HepG2 (cell line): Measurements from ENCODE around the gene WDR18. TPM values are rescaled to one million over a fixed set of nuclear protein-coding genes. Genes with fewer than 3 reads are reported as not detected.

Source experiments
- ARID2 ChIP-seq: sonication (generic); formaldehyde crosslinking; IDR thresholded peaks from 2 replicates; pipeline ENCODE4 v1.8.1; 2022; ENCODE audit warnings: mild to moderate bottlenecking, missing genetic modification reagents, borderline replicate concordance
- FOXK2 ChIP-seq: fragments of 450-650 bp; IDR thresholded peaks from 2 replicates; pipeline ENCODE4 v1.6.1; 2016
- MAZ ChIP-seq, 2 experiments: sonication (generic) in 1 of 2; formaldehyde crosslinking in 1 of 2; IDR thresholded peaks; 2 replicates each; pipeline versions ENCODE4 v1.5.0 to v1.6.1; 2012 to 2020; ENCODE audit warnings: low read depth in 2 of 2, mild to moderate bottlenecking in 2 of 2, borderline replicate concordance in 1 of 2, improper control_type of control experiment in 1 of 2, low read length in 1 of 2, missing genetic modification reagents in 1 of 2, moderate library complexity in 1 of 2
- MED1 ChIP-seq: sonication (generic); formaldehyde crosslinking; IDR thresholded peaks from 2 replicates; pipeline ENCODE4 v1.4.0; 2020; ENCODE audit warnings: missing genetic modification reagents
- NR0B2 ChIP-seq: sonication (generic); formaldehyde crosslinking; IDR thresholded peaks from 2 replicates; pipeline ENCODE4 v1.4.0; 2020; ENCODE audit warnings: mild to moderate bottlenecking, missing genetic modification reagents
- NR3C1 ChIP-seq: sonication (generic); formaldehyde crosslinking; IDR thresholded peaks from 2 replicates; pipeline ENCODE4 v1.4.0; 2020; ENCODE audit warnings: missing genetic modification reagents
- PAWR ChIP-seq: sonication (generic); formaldehyde crosslinking; IDR thresholded peaks from 2 replicates; pipeline ENCODE4 v1.4.0; 2020; ENCODE audit warnings: missing genetic modification reagents, mild to moderate bottlenecking, borderline replicate concordance
- SCMH1 ChIP-seq: sonication (generic); formaldehyde crosslinking; IDR thresholded peaks from 2 replicates; pipeline ENCODE4 v1.9.0; 2021; ENCODE audit warnings: missing genetic modification reagents, mild to moderate bottlenecking, borderline replicate concordance
- ZBTB26 ChIP-seq: IDR thresholded peaks from 2 replicates; pipeline ENCODE4 v1.6.1; 2016; ENCODE audit warnings: missing compliant biosample characterization, missing genetic modification reagents, borderline replicate concordance
- ZBTB33 ChIP-seq: sonication (generic); formaldehyde crosslinking; IDR thresholded peaks from 2 replicates; pipeline ENCODE4 v1.4.0; 2020; ENCODE audit warnings: missing genetic modification reagents
- ZBTB37 ChIP-seq: sonication (generic); formaldehyde crosslinking; IDR thresholded peaks from 2 replicates; pipeline ENCODE4 v1.4.0; 2020; ENCODE audit warnings: mild to moderate bottlenecking, missing genetic modification reagents
- ZFP91 ChIP-seq: sonication (generic); formaldehyde crosslinking; IDR thresholded peaks from 2 replicates; pipeline ENCODE4 v1.9.0; 2022; ENCODE audit warnings: missing genetic modification reagents, mild to moderate bottlenecking, borderline replicate concordance
- ZMYM4 ChIP-seq: sonication (generic); formaldehyde crosslinking; IDR thresholded peaks from 2 replicates; pipeline ENCODE4 v1.8.1; 2023; ENCODE audit warnings: mild to moderate bottlenecking, missing genetic modification reagents
- ZNF101 ChIP-seq: sonication (generic); formaldehyde crosslinking; IDR thresholded peaks from 2 replicates; pipeline ENCODE4 v1.4.0; 2020; ENCODE audit warnings: mild to moderate bottlenecking, low read depth, missing genetic modification reagents, borderline replicate concordance
- ZNF264 ChIP-seq: sonication (generic); formaldehyde crosslinking; IDR thresholded peaks from 2 replicates; pipeline ENCODE4 v1.4.0; 2020; ENCODE audit warnings: missing genetic modification reagents
- ZNF331 ChIP-seq: sonication (generic); formaldehyde crosslinking; IDR thresholded peaks from 2 replicates; pipeline ENCODE4 v1.4.0; 2020; ENCODE audit warnings: missing genetic modification reagents
- ZNF343 ChIP-seq: sonication (generic); formaldehyde crosslinking; IDR thresholded peaks from 2 replicates; pipeline ENCODE4 v1.4.0; 2020; ENCODE audit warnings: mild to moderate bottlenecking, missing genetic modification reagents
- ZNF556 ChIP-seq: sonication (generic); formaldehyde crosslinking; IDR thresholded peaks from 2 replicates; pipeline ENCODE4 v1.4.0; 2020; ENCODE audit warnings: mild to moderate bottlenecking, missing genetic modification reagents, borderline replicate concordance
- ZNF883 ChIP-seq: sonication (generic); formaldehyde crosslinking; IDR thresholded peaks from 2 replicates; pipeline ENCODE4 v1.5.1; 2020; ENCODE audit warnings: mild to moderate bottlenecking, missing genetic modification reagents; ENCODE audit errors: not compliant biosample characterization
- polyA plus RNA-seq, 8 experiments: library from polyadenylated mRNA; depleted of rRNA in 3 of 8; stranded (reverse) in 7 of 8; unstranded in 1 of 8; fragments of >200 nt; fragmentation: Illumina TruSeq in 4 of 8; extraction: Trizol in 4 of 8; gene quantifications; 2 replicates each; pipeline versions ENCODE4 v1.2.1 to v1.2.3, GENCODE V29; 2011 to 2016; ENCODE audit warnings: low read depth in 4 of 8, missing spikeins in 1 of 8, mixed read lengths in 1 of 8; ENCODE audit not compliant: insufficient read depth in 1 of 8
- total RNA-seq, 5 experiments: library from RNA; depleted of rRNA; stranded (reverse); fragments of >200 nt; fragmentation: Illumina TruSeq; extraction: Trizol; gene quantifications; 2 replicates each; pipeline ENCODE4 v1.2.3, GENCODE V29; 2016; ENCODE audit warnings: low read depth in 1 of 5
- TF ChIP-seq, protein P1 (sequence below): sonication (generic); formaldehyde crosslinking; IDR thresholded peaks from 2 replicates; pipeline ENCODE4 v1.8.1; 2023; ENCODE audit warnings: mild to moderate bottlenecking, missing genetic modification reagents, borderline replicate concordance

WDR18 gene
- total and polyA plus RNA-seq, 2 of the 13 experiments (the other 11 are each of a cell fraction or from before 2014, with no cell fraction given) = 36.4 to 47.6 TPM

GRCh38 chr19:952680-953444, 31.3 kb upstream of the WDR18 start (continued):
- no peak for TF ChIP-seq FOXK2
- peak; percentile 92 for TF ChIP-seq ZFP91
- peak; percentile 59; the same call in 1 of the 2 replicates for TF ChIP-seq ZBTB26 (CRISPR knock-in tag)
- peak; percentile 83 for TF ChIP-seq ZNF264
- TF ChIP-seq ZBTB37 (CRISPR knock-in tag) = peak; percentile 80
- TF ChIP-seq PAWR = no peak
- TF ChIP-seq ZNF331 (CRISPR knock-in tag) = no peak; the same call in none of the 2 replicates
- peak; percentile 74; the same call in 1 of the 2 replicates for TF ChIP-seq ZNF556 (CRISPR knock-in tag)
- TF ChIP-seq ZNF343 (CRISPR knock-in tag) = no peak
- TF ChIP-seq SCMH1 (CRISPR knock-in tag) = no peak
- TF ChIP-seq NR0B2 (CRISPR knock-in tag) = no peak
- peak; percentile 86 for TF ChIP-seq ZBTB33 (CRISPR knock-in tag)
- TF ChIP-seq, protein P1, sequence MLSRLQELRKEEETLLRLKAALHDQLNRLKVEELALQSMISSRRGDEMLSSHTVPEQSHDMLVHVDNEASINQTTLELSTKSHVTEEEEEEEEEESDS (CRISPR knock-in tag) = no peak
- TF ChIP-seq ZNF883 = no peak
- TF ChIP-seq NR3C1 (CRISPR knock-in tag) = no peak
- TF ChIP-seq MAZ (IDR thresholded peaks at IDR 0.05; ENCODE audit: borderline replicate concordance, low read depth, low read length) = peak; percentile 99
- TF ChIP-seq MAZ (CRISPR knock-in tag; IDR thresholded peaks at IDR 0.05; ENCODE audit: low read depth) = peak; percentile 100
- TF ChIP-seq ZNF101 (CRISPR knock-in tag) = no peak
- TF ChIP-seq ZMYM4 (CRISPR knock-in tag) = peak; percentile 50; the same call in 1 of the 2 replicates
- peak; percentile 96 for TF ChIP-seq MED1
- no peak for TF ChIP-seq ARID2
